ENCODE results near the gene MAG.

GRCh38 chr19:35342430-35342829, 50.5 kb downstream of the MAG start:
- TF ChIP-seq CTCF (IDR thresholded peaks at IDR 0.05) (no peak), EZH2phosphoT487 (IDR thresholded peaks at IDR 0.05) (no peak), EZH2 (IDR thresholded peaks at IDR 0.05) (no peak)
